Caco-2 (cell line): ENCODE results near the gene RPL34. TPM values are rescaled to one million over a fixed set of nuclear protein-coding genes. Genes with fewer than 3 reads are reported as not detected.
A peak's percentile ranks its signal among the peaks of the same experiment; 100 is the strongest.

Experiments used
- BruUV-seq: library from RNA; stranded (reverse); fragments of 400-500 nt; replicated peaks from 2 replicates; lab custom pipeline; 2021; lab: Mats Ljungman, UMichigan
- CTCF ChIA-PET: fragments of 300-600 bp; sonication (Branson Sonifier 250); formaldehyde crosslinking; loops from one replicate; lab custom pipeline; 2022; ENCODE audit warnings: antibody characterized with exemption; lab: Charles Lee
- POLR2A ChIA-PET: fragments of 300-600 bp; sonication (Branson Sonifier 250); formaldehyde crosslinking; loops from one replicate; lab custom pipeline; 2022; ENCODE audit warnings: antibody characterized with exemption; lab: Charles Lee
- DNase-seq, 2 experiments: peaks; one replicate each; pipeline versions ENCODE4 v3.0.0 to v3.0.0-alpha.2; 2020 to 2022
- H3K27me3 ChIP-seq: replicated peaks from 2 replicates; pipeline ENCODE4 v1.6.0; 2011; ENCODE audit warnings: low read length; ENCODE audit not compliant: control insufficient read depth, insufficient read depth
- H3K36me3 ChIP-seq: 2 replicates; pipeline ENCODE4 v1.5.1; 2011; ENCODE audit warnings: low read length; ENCODE audit not compliant: control insufficient read depth, insufficient read depth
- H3K4me1 ChIP-seq: fragments of 250-450 bp; sonication (Bioruptor Pico); 2 replicates; pipeline ENCODE4 v1.5.1; 2020; ENCODE audit warnings: mild to moderate bottlenecking
- H3K4me3 ChIP-seq: 2 replicates; pipeline ENCODE4 v1.5.1; 2011; ENCODE audit warnings: low read depth, mild to moderate bottlenecking, control low read depth, low read length
- H3K9me3 ChIP-seq: fragments of 250-450 bp; sonication (Bioruptor Pico); 2 replicates; pipeline ENCODE4 v1.5.1; 2020; ENCODE audit warnings: mild to moderate bottlenecking, moderate library complexity
- H3K27ac Mint-ChIP-seq: one replicate; pipeline ENCODE4 v1.8.0; 2022; ENCODE audit warnings: mixed read lengths; ENCODE audit not compliant: unreplicated experiment
- H3K27me3 Mint-ChIP-seq: one replicate; pipeline ENCODE4 v1.8.0; 2022; ENCODE audit warnings: mixed read lengths; ENCODE audit not compliant: insufficient read depth, unreplicated experiment
- H3K36me3 Mint-ChIP-seq: one replicate; pipeline ENCODE4 v1.8.0; 2022; ENCODE audit warnings: mild to moderate bottlenecking, mixed read lengths; ENCODE audit not compliant: insufficient read depth, unreplicated experiment
- H3K4me1 Mint-ChIP-seq: one replicate; pipeline ENCODE4 v1.8.0; 2022; ENCODE audit warnings: low read depth, mixed read lengths; ENCODE audit not compliant: unreplicated experiment
- H3K4me3 Mint-ChIP-seq: one replicate; pipeline ENCODE4 v1.8.0; 2022; ENCODE audit warnings: mild to moderate bottlenecking, moderate library complexity, mixed read lengths; ENCODE audit not compliant: unreplicated experiment
- H3K9me3 Mint-ChIP-seq: one replicate; pipeline ENCODE4 v1.8.0; 2022; ENCODE audit warnings: mixed read lengths; ENCODE audit not compliant: unreplicated experiment
- CTCF ChIP-seq, 2 experiments: fragments of 200-600 bp in 1 of 2; IDR thresholded peaks; 1 replicate in 1 of 2; 2 replicates in 1 of 2; pipeline versions ENCODE4 v1.5.1 to v1.8.0; 2011 to 2022; ENCODE audit warnings: antibody characterized with exemption in 1 of 2, control low read depth in 1 of 2, inconsistent platforms in 1 of 2, low read depth in 1 of 2, low read length in 1 of 2, mild to moderate bottlenecking in 1 of 2, moderate library complexity in 1 of 2; ENCODE audit not compliant: insufficient read depth in 1 of 2, severe bottlenecking in 1 of 2, unreplicated experiment in 1 of 2
- intact Hi-C: fragments of 100-400 bp; cut with micrococcal nuclease; formaldehyde crosslinking; loops from one replicate; pipeline ENCODE4 v1.10.0; 2022; ENCODE audit not compliant: unreplicated experiment
- total RNA-seq: library from RNA; stranded (reverse); gene quantifications from 2 replicates; pipeline ENCODE4 v1.2.3, GENCODE V29; 2022

Gene RPL34
- total RNA-seq, 1 experiment from 2014 or later, result 1,075 TPM

- intact Hi-C loops, result no loop called here
- Mint-ChIP-seq H3K9me3 (no peaks in the 10 kb centered on the region), H3K36me3 (peaks cover 86% of the 10 kb centered on the region), H3K27ac (no peak overlapping the region), H3K4me3 (peak overlapping the region; percentile 21), H3K4me1 (peaks cover 15% of the 10 kb centered on the region), H3K27me3 (no peaks in the 10 kb centered on the region)
- Histone ChIP-seq H3K27me3 (no peaks in the 10 kb centered on the region), H3K4me3 (no peak overlapping the region), H3K9me3 (no peaks in the 10 kb centered on the region), H3K36me3 (peaks cover 3% of the 10 kb centered on the region), H3K4me1 (peaks cover 16% of the 10 kb centered on the region)
- no TSS peak for BruUV-seq
- CTCF ChIA-PET, result no interaction called here
- no peak for DNase-seq
- no peak for TF ChIP-seq CTCF (IDR thresholded peaks at IDR 0.05; ENCODE audit: insufficient read depth in 1 of 2, low read depth in 1 of 2, low read length in 1 of 2, severe bottlenecking in 1 of 2, unreplicated experiment in 1 of 2)
- POLR2A ChIA-PET, result no interaction called here
These were observed 4.1 kb downstream of the RPL34 start for GRCh38 chr4:108624263-108625056.

GRCh38 chr4:108626056-108626455 is 5.7 kb downstream of the RPL34 start:
- ChIA-PET POLR2A (no interaction called here), CTCF (no interaction called here)
- Mint-ChIP-seq H3K36me3 (peaks cover 91% of the 10 kb centered on the region), H3K27me3 (no peaks in the 10 kb centered on the region), H3K4me3 (no peak overlapping the region), H3K9me3 (no peaks in the 10 kb centered on the region), H3K4me1 (peaks cover 15% of the 10 kb centered on the region), H3K27ac (no peak overlapping the region)
- no peaks in the 10 kb centered on the region for H3K9me3 ChIP-seq
- no TSS peak for BruUV-seq
- intact Hi-C loops, result no loop called here
- H3K27me3 ChIP-seq, result no peaks in the 10 kb centered on the region
- H3K4me3 ChIP-seq, result no peak overlapping the region
- H3K36me3 ChIP-seq, result peaks cover 3% of the 10 kb centered on the region
- DNase-seq, result no peak
- no peak for TF ChIP-seq CTCF (IDR thresholded peaks at IDR 0.05; ENCODE audit: insufficient read depth in 1 of 2, low read depth in 1 of 2, low read length in 1 of 2, severe bottlenecking in 1 of 2, unreplicated experiment in 1 of 2)
- peaks cover 16% of the 10 kb centered on the region for H3K4me1 ChIP-seq

- no peak for DNase-seq
- no peak overlapping the region for H3K27ac Mint-ChIP-seq
- 0 out of 2 replicates have a peak, but pooled peaks cover 3% of the 10 kb centered on the region for H3K4me1 ChIP-seq
- CTCF ChIA-PET, result no interaction called here
- H3K4me1 Mint-ChIP-seq, result peaks cover 7% of the 10 kb centered on the region
- no peak for TF ChIP-seq CTCF (IDR thresholded peaks at IDR 0.05; ENCODE audit: insufficient read depth in 1 of 2, low read depth in 1 of 2, low read length in 1 of 2, severe bottlenecking in 1 of 2, unreplicated experiment in 1 of 2)
- no peak overlapping the region for H3K4me3 ChIP-seq
- BruUV-seq, result no TSS peak
- peaks cover 3% of the 10 kb centered on the region for H3K36me3 ChIP-seq
- H3K27me3 Mint-ChIP-seq, result no peaks in the 10 kb centered on the region
- no peaks in the 10 kb centered on the region for H3K9me3 Mint-ChIP-seq
- peaks cover 85% of the 10 kb centered on the region for H3K36me3 Mint-ChIP-seq
- no peak overlapping the region for H3K4me3 Mint-ChIP-seq
- intact Hi-C loops, result no loop called here
- H3K9me3 ChIP-seq, result no peaks in the 10 kb centered on the region
- POLR2A ChIA-PET, result no interaction called here
- no peaks in the 10 kb centered on the region for H3K27me3 ChIP-seq
These were observed 8.0 kb downstream of the RPL34 start for GRCh38 chr4:108628411-108628810.
